Activated CD8-positive, alpha-beta memory T cell treated with anti-CD3 and anti-CD28 coated beads for 4 hours (primary cell): ENCODE data around the gene PPP1R3A.

ENCODE experiments used
- DNase-seq, 2 donors: peaks; one replicate each; pipeline ENCODE4 v3.0.0-alpha.2; 2020; ENCODE audit warnings: low read depth in 2 of 2

PPP1R3A gene

GRCh38 chr7:113878394-113878992 is 40.3 kb downstream of the PPP1R3A start:
- DNase-seq = no peak

GRCh38 chr7:113875224-113875623 is 43.6 kb downstream of the PPP1R3A start:
- no peak for DNase-seq

GRCh38 chr7:113873554-113874151 is 45.2 kb downstream of the PPP1R3A start:
- DNase-seq = no peak

DNA sequence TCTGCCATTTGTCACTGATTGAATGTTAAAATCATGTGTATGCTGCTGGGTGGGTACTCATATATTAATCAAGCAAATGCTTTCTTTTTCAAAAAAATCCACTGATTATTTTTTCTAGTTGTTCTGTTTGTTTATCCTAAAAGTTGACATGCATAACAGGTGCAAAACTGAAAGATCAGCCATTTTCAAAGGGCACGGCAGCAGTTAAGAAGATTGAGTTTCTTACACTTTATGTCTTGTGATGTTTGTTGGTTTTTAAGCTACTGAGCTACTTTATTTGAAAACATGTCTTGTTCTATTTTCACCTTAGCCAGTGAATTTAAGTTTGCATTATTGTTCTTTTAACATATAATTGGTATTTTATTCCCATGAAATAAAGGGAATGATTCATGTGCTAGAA is 45.8 kb downstream of the PPP1R3A start:
- DNase-seq = no peak

DNA sequence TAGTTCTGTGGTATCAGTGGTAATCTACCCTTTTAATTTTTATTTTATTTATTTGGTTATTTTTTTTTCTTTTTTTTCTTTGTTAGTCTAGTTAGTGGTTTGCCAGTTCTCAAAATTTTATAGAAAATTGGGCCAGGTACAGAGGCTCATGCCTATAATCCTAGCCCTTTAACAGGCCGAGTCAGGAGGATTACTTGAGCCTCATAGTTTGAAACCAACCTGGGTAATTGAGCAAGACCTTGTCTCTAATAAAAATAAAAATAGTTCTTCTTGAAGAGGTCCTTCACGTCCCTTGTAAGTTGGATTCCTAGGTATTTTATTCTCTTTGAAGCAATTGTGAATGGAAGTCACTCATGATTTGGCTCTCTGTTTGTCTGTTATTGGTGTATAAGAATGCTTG is 51.5 kb downstream of the PPP1R3A start:
- no peak for DNase-seq

- no peak for DNase-seq
Measured at GRCh38 chr7:113856010-113856409, 62.8 kb downstream of the PPP1R3A start.

GRCh38 chr7:113840954-113841353 is 77.9 kb downstream of the PPP1R3A start:
- DNase-seq = no peak

DNA sequence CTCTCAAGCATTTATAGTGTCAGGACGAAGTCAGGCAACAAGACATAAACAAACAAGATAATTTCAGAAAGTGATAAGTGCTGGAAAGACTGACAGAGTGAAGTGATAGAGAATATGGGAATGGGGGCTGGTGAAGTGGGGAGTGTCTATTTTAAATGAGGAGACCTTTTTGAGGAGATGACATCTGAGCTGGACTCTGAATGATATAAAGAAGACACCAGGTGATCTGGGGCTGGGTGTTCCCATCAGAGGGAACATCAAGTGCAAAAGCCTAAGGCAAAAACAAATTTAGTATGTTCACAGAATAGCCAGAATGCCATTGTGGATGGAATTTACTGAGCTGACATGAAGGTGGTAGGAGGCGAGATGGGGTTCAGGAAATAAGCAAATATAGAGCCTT is 83.4 kb downstream of the PPP1R3A start:
- DNase-seq = no peak

DNA sequence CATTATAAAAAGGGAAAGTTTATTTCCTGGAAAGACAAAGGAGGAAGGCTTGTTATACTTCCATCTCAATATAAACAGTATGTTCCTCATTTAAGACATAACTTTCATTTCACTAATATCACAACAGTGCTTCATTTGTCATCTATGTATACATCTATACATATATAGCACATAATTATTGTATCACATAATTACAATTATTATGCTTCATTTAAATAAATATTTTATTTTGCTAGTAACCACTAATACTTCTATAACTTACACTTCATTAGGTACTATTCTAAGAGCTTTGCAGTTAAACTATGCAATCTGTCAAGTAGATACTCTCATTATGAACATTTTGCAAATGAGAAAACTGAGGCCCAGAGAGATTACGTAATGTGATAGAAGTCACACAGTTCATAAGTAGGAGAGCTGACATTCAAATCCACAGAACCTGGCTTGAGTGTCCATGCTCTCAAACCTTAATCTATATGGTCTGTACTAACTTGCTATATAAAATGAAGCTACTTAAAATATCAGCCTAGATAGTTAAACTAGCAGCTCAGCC is 86.5 kb downstream of the PPP1R3A start:
- DNase-seq = no peak

DNA sequence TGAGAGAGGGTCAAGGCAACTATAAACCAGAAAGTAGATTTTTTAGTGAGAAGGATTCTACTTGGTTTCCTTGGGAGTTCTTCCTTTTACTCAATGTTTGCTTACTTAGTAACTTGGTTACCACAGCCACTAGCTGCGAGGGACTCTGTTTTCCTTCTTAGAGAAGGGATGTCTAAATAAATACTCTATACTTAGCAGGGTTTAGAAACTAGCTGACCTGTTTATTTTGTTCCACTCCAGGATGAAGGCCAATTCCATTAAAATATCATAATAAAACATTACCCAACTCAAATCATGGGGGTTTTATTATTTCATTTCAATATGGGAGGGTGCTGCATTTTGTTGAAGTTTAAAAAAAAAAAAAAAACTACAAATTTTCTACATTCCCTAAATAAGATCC is 87.3 kb downstream of the PPP1R3A start:
- DNase-seq = no peak

- no peak for DNase-seq
Measured at GRCh38 chr7:113828581-113828980, 90.2 kb downstream of the PPP1R3A start.
